K562 (cell line): ENCODE results near the gene TSPAN13. TPM values are rescaled to one million over a fixed set of nuclear protein-coding genes. Genes with fewer than 3 reads are reported as not detected.

ENCODE experiments used
- HINFP ChIP-seq: fragments of 450-650 bp; conservative IDR thresholded peaks from 2 replicates; pipeline ENCODE4 v1.6.1; 2016; ENCODE audit warnings: missing genetic modification characterization, low read depth, mild to moderate bottlenecking, control low read depth, missing compliant biosample characterization
- KDM5B ChIP-seq: fragments of 200-600 bp; sonication (generic); IDR thresholded peaks from 2 replicates; pipeline ENCODE4 v1.6.1; 2012; ENCODE audit warnings: low read depth, mild to moderate bottlenecking, moderate library complexity, low read length, control low read depth, inconsistent platforms; ENCODE audit not compliant: insufficient replicate concordance
- PCBP2 ChIP-seq: fragments of 200-400 bp; formaldehyde crosslinking; IDR thresholded peaks from 2 replicates; pipeline ENCODE4 v1.6.1; 2018; ENCODE audit warnings: low read length, low read depth, mild to moderate bottlenecking, moderate library complexity; ENCODE audit not compliant: poor library complexity, severe bottlenecking
- SREBF1 ChIP-seq: fragments of 150-350 bp; IDR thresholded peaks from 2 replicates; pipeline ENCODE4 v1.6.1; 2014; ENCODE audit warnings: antibody characterized with exemption, low read depth, low read length, borderline replicate concordance
- TCF7 ChIP-seq: sonication (generic); IDR thresholded peaks from 2 replicates; pipeline ENCODE4 v1.6.1; 2016; ENCODE audit warnings: antibody characterized with exemption, borderline replicate concordance
- ZBTB26 ChIP-seq: fragments of 450-650 bp; formaldehyde crosslinking; IDR thresholded peaks from 2 replicates; pipeline ENCODE4 v1.4.0; 2022; ENCODE audit warnings: missing genetic modification characterization
- ZMIZ1 ChIP-seq, 2 experiments: fragments of 150-350 bp in 1 of 2; IDR thresholded peaks; 2 replicates each; pipeline ENCODE4 v1.6.1; 2012 to 2016; ENCODE audit warnings: low read depth in 2 of 2, low read length in 2 of 2, mild to moderate bottlenecking in 1 of 2, moderate library complexity in 1 of 2
- polyA plus RNA-seq, 8 experiments: library from polyadenylated mRNA; depleted of rRNA in 4 of 8; stranded (reverse) in 5 of 8; unstranded in 3 of 8; fragments of >200 nt; fragmentation: Nextera tagmentation in 2 of 8; fragmentation: Illumina TruSeq in 1 of 8; extraction: Ambion mirVana in 2 of 8; extraction: Trizol in 1 of 8; gene quantifications; 2 replicates each; pipeline versions ENCODE4 v1.2.1 to v1.2.3, GENCODE V29; 2011 to 2014; ENCODE audit warnings: inconsistent platforms in 1 of 8, missing spikeins in 1 of 8
- total RNA-seq, 7 experiments: library from RNA; depleted of rRNA in 6 of 7; stranded (reverse); fragments of >200 nt in 6 of 7; fragmentation: Illumina TruSeq in 2 of 7; extraction: Trizol in 2 of 7; gene quantifications; 2 replicates each; pipeline versions ENCODE4 v1.2.1 to v1.2.3, GENCODE V29; 2011 to 2021; ENCODE audit warnings: low replicate concordance in 1 of 7
- TF ChIP-seq, protein P1 (sequence below): fragments of 250-450 bp; sonication (Bioruptor Pico); IDR thresholded peaks from 2 replicates; pipeline ENCODE4 v1.4.0; 2020; ENCODE audit warnings: mild to moderate bottlenecking, moderate library complexity
- TF ChIP-seq, protein P2 (sequence below), 2 experiments: IDR thresholded peaks; 2 replicates each; pipeline ENCODE4 v1.6.1; 2011; ENCODE audit warnings: borderline replicate concordance in 1 of 2, control low read depth in 1 of 2, low read depth in 1 of 2, low read length in 1 of 2, mild to moderate bottlenecking in 1 of 2, mixed read lengths in 1 of 2, moderate library complexity in 1 of 2; ENCODE audit not compliant: insufficient read depth in 1 of 2, insufficient read length in 1 of 2, poor library complexity in 1 of 2, severe bottlenecking in 1 of 2; ENCODE audit errors: extremely low read depth in 1 of 2
- TF ChIP-seq, protein P3 (sequence below): fragments of 450-650 bp; IDR thresholded peaks from 2 replicates; pipeline ENCODE4 v1.6.1; 2017; ENCODE audit warnings: antibody characterized with exemption, mild to moderate bottlenecking

TSPAN13 gene
- total and polyA plus RNA-seq, 9 of the 15 experiments (the other 6 are each of a cell fraction or from before 2014, with no cell fraction given) = 7.8 to 46.3 (median 20.0) TPM

- TF ChIP-seq ZMIZ1 (IDR thresholded peaks at IDR 0.05; ENCODE audit: low read depth in 2 of 2, low read length in 2 of 2) (peak in 1 of 2 experiments; percentile 59; a peak in 1 of 4 replicates), ZBTB26 (CRISPR knock-in tag) (no peak), HINFP (no peak), TCF7 (no peak), SREBF1 (no peak), KDM5B (no peak), PCBP2 (no peak)
- TF ChIP-seq, protein P1, sequence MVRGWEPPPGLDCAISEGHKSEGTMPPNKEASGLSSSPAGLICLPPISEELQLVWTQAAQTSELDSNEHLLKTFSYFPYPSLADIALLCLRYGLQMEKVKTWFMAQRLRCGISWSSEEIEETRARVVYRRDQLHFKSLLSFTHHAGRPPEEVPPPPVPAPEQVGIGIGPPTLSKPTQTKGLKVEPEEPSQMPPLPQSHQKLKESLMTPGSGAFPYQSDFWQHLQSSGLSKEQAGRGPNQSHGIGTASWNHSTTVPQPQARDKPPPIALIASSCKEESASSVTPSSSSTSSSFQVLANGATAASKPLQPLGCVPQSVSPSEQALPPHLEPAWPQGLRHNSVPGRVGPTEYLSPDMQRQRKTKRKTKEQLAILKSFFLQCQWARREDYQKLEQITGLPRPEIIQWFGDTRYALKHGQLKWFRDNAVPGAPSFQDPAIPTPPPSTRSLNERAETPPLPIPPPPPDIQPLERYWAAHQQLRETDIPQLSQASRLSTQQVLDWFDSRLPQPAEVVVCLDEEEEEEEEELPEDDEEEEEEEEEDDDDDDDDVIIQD (CRISPR knock-in tag) = no peak
- TF ChIP-seq, protein P2, sequence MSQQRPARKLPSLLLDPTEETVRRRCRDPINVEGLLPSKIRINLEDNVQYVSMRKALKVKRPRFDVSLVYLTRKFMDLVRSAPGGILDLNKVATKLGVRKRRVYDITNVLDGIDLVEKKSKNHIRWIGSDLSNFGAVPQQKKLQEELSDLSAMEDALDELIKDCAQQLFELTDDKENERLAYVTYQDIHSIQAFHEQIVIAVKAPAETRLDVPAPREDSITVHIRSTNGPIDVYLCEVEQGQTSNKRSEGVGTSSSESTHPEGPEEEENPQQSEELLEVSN (IDR thresholded peaks at IDR 0.05; ENCODE audit: borderline replicate concordance in 1 of 2, extremely low read depth in 1 of 2, insufficient read depth in 1 of 2, insufficient read length in 1 of 2, low read depth in 1 of 2, low read length in 1 of 2, poor library complexity in 1 of 2, severe bottlenecking in 1 of 2) = no peak
- TF ChIP-seq, protein P3, sequence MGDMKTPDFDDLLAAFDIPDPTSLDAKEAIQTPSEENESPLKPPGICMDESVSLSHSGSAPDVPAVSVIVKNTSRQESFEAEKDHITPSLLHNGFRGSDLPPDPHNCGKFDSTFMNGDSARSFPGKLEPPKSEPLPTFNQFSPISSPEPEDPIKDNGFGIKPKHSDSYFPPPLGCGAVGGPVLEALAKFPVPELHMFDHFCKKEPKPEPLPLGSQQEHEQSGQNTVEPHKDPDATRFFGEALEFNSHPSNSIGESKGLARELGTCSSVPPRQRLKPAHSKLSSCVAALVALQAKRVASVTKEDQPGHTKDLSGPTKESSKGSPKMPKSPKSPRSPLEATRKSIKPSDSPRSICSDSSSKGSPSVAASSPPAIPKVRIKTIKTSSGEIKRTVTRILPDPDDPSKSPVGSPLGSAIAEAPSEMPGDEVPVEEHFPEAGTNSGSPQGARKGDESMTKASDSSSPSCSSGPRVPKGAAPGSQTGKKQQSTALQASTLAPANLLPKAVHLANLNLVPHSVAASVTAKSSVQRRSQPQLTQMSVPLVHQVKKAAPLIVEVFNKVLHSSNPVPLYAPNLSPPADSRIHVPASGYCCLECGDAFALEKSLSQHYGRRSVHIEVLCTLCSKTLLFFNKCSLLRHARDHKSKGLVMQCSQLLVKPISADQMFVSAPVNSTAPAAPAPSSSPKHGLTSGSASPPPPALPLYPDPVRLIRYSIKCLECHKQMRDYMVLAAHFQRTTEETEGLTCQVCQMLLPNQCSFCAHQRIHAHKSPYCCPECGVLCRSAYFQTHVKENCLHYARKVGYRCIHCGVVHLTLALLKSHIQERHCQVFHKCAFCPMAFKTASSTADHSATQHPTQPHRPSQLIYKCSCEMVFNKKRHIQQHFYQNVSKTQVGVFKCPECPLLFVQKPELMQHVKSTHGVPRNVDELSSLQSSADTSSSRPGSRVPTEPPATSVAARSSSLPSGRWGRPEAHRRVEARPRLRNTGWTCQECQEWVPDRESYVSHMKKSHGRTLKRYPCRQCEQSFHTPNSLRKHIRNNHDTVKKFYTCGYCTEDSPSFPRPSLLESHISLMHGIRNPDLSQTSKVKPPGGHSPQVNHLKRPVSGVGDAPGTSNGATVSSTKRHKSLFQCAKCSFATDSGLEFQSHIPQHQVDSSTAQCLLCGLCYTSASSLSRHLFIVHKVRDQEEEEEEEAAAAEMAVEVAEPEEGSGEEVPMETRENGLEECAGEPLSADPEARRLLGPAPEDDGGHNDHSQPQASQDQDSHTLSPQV = 0 out of 2 replicates have a peak, but pooled peaks have one; percentile 25
These were observed 33.9 kb upstream of the TSPAN13 start (continued) for GRCh38 chr7:16719699-16720098.
